D721Med (cell line): Measurements from ENCODE around the gene C17orf67.

Source experiments
- DNase-seq: peaks from one replicate; pipeline ENCODE4 v3.0.0; 2011; ENCODE audit warnings: low spot score; ENCODE audit not compliant: insufficient read length
- FAIRE-seq: peaks from 2 replicates; lab custom pipeline; 2011; peaks lifted over from hg19 to GRCh38; lab: Jason Lieb, UNC
- TF ChIP-seq, protein P1 (sequence below): IDR thresholded peaks from 2 replicates; pipeline ENCODE4 v1.5.1; 2012; ENCODE audit warnings: mild to moderate bottlenecking, control low read depth; ENCODE audit not compliant: insufficient read depth; ENCODE audit errors: missing control alignments

C17orf67 gene

DNA sequence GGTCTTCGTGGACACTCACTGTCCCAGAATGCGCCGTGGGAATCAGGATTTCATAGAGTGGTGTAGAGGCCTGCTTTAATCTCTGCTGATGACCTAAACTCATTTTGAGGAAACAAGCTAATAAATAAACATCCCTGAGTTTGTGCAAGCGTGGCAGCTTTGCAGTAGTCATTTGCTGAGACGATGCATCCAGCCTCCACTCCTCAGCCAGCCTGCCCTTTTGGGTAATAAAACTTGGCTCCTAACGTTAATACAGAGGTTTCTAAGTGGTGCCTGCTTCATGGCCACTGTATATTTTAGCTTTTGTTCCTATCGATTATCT is 1.5 kb upstream of the C17orf67 start:
- FAIRE-seq (no peak), DNase-seq (no peak)
- TF ChIP-seq, protein P1, sequence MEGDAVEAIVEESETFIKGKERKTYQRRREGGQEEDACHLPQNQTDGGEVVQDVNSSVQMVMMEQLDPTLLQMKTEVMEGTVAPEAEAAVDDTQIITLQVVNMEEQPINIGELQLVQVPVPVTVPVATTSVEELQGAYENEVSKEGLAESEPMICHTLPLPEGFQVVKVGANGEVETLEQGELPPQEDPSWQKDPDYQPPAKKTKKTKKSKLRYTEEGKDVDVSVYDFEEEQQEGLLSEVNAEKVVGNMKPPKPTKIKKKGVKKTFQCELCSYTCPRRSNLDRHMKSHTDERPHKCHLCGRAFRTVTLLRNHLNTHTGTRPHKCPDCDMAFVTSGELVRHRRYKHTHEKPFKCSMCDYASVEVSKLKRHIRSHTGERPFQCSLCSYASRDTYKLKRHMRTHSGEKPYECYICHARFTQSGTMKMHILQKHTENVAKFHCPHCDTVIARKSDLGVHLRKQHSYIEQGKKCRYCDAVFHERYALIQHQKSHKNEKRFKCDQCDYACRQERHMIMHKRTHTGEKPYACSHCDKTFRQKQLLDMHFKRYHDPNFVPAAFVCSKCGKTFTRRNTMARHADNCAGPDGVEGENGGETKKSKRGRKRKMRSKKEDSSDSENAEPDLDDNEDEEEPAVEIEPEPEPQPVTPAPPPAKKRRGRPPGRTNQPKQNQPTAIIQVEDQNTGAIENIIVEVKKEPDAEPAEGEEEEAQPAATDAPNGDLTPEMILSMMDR = no peak

DNA sequence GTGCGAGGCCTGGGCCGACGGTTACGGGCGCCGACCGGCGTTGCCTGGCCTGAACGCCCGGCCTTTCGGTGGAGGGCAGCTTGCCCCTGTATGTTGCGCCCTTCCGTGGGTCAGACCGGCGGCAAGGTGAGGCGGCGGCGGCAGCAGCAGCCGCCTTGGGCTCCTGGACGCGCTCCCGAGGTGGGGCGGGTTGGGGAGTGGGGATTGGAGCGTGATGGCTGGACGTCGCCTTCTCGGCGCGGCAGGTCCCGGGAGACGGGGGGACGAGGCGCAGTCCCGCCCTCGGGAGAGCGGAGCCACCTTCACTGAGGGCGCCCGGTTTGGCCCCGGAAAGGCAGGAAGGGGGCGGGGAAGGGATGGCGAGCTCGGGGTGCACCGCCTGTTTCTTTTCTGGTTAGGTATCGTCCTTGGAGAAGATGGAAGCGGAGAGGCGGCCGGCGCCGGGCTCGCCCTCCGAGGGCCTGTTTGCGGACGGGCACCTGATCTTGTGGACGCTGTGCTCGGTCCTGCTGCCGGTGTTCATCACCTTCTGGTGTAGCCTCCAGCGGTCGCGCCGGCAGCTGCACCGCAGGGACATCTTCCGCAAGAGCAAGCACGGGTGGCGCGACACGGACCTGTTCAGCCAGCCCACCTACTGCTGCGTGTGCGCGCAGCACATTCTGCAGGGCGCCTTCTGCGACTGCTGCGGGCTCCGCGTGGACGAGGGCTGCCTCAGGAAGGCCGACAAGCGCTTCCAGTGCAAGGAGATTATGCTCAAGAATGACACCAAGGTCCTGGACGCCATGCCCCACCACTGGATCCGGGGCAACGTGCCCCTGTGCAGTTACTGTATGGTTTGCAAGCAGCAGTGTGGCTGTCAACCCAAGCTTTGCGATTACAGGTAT is 902 bp upstream of the C17orf67 start:
- FAIRE-seq (no peak), DNase-seq (no peak)
- TF ChIP-seq, protein P1 = no peak

DNA sequence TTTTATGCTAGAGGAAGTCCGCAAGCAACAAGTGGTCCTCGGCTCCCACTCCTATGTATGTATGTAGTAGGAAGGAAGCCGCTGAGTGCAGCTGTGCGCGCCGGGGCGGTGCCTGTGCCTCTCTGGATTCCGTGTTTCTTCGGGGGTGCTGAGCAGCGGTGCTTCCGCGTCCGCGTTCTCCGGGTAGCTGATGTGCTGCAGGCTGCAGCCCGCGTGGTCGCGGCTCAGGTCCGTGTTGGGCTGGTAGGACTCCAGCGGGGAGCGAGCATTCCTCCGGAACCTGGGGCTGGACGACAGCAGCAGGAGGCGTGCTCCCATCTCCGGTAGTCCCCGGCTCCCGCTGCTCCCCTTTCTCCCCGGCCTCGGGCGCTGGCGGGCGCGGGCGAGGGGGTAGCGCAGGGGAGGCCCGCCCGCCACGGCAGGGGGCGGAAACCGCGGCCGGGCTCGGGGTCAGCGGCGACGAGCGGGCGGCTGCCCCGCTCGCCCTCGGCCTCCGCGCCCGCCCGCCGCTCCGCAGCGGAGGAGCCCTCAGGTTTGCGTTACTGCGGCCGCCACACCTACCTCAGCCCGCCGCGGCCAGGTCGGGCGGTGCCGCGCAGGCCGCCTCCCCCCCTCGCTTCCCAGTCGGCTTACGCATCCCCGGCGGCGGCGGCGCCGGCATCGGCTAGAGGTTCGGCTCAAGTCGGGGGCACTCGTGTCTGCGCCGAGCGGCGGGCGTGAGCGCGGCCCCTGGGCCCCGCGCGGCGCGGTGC is 487 bp downstream of the C17orf67 start:
- DNase-seq (no peak), FAIRE-seq (no peak)
- TF ChIP-seq, protein P1 = no peak

DNA sequence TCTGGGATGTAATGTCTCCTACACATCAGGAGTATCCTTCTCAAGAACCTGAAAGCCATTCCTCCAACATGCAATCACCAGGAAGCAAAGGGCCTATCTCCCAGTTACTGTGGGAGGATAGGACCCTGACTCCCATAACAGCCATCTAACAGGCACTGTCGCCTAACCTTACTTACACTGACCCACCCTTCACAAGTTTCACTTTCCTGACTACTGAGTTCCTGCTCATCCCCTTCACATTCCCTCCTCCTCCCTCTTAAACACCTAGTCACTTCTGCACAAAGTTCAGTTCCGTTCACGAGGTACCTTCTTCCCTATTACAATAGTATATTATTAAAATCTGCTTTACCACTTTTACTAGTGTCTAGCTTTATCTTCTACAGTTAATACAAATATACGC is 1.3 kb downstream of the C17orf67 start:
- TF ChIP-seq, protein P1 = no peak
- FAIRE-seq (no peak), DNase-seq (no peak)

DNA sequence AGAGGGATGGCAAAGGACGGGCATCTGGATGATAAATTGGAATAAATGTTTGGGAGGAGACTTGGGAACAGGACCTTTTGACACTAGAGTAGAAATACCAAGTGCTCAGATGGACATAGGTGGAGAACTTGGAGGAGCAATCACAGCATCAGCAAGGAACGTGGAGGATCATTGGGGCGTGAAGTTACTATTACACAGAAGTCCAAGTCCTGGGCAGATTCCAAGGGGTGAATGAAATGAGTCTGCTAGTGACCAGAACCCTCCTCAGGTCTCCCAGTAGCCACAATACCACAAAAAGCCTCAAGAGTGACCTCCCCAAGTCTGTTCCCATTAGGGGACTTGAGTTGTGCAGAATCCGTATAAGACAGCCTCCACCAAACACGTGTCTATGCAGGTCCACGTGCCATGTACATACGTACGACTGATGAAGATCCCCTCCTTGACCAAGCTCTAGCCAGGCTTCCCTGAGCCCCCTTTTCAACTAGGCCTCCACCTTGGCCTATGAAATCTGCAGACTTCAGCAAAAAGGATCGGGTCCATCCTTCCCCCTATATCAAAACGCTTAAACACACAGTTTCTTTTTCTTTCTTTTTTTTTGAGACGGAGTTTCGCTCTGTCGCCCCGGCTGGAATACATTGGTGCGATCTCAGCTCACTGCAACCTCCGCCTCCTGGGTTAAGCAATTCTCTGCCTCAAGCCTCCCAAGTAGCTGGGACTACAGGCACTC is 2.2 kb downstream of the C17orf67 start:
- FAIRE-seq = no peak
- TF ChIP-seq, protein P1 = no peak

DNA sequence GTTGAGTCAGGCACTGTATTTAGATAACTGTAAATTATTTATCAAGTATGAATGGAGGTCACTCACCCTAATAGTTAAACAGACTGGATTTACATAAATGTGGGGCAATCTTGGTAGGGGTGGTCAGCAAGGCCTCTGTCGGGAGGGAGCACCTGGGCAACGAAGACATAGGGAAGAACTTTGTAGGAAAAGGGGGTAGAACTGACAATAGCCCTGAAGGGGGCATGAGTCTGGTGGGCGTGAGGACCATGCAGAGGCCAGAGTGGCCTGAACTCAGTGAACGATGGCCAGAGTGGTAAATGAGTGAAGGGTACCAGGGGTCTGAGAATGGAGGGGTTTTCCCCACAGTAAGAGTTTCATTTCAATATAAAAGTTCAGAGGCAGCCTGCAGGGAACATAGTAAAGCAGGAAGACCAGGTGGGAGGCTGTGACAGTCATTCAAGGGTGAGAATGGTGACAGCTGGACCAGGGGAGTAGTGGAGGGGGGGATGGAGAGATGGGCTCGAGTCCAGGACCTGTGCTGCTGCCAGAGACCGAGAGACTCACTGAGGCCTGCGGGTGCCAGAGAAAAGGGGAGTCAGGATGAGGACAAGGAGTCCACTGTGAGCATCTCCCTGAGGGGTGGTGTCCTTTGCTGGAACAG is 2.9 kb downstream of the C17orf67 start:
- DNase-seq = no peak
- TF ChIP-seq, protein P1 = no peak
- FAIRE-seq = no peak

More for the DNA sequence above, 2.2 kb downstream of the C17orf67 start:
- no peak for DNase-seq
